Measurements from ENCODE around the gene OR7G2.
"Not testable (repeated sequence)": the region's sequence is repeated elsewhere in the genome, so short reads cannot be mapped to it uniquely, and the experiment has no call there.

OR7G2 gene

DNA sequence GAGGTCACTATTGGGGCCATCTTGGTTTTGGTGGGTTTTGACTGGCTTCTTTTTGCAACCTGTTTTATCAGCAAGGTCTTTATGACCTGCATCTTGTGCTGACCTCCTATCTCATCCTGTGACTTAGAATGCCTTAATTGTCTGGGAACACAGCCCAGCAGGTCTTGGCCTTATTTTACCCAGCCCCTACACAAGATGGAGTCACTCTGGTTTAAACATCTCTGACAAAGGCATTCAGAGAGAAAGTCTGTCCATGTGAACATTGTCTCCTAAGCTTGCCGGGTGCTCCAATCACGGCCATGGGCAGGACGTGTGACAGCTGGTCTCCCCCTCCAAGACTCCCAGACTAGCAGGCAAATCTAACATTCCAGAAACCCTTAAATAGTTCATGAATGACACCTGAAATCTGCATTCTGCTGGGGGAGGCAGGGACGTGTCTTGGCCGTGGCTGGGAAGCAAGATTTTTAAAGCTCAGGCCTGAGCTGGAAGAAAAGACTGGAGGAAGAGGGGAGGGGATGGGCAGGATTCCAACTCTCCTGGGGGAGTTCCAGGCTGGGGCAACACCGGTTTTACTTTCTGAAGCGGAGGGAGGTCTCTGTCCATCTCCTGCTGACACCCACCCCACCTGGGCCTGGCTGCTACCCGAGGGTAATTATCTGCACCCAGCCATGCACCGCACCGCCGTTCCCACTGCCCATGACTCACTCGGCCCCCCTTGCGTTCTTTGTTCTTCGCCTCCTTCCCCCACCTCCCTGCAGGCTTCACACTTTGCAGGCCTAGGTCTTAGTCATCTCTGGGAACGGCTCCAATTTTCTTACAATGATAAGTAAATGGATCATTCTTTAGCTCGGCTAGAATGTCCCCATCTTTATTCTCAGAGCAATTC, 32.0 kb downstream of the OR7G2 start:
- no peak for DNase-seq (ENCODE audit: extremely low read depth in 1 of 2, low read depth in 1 of 2)

DNA sequence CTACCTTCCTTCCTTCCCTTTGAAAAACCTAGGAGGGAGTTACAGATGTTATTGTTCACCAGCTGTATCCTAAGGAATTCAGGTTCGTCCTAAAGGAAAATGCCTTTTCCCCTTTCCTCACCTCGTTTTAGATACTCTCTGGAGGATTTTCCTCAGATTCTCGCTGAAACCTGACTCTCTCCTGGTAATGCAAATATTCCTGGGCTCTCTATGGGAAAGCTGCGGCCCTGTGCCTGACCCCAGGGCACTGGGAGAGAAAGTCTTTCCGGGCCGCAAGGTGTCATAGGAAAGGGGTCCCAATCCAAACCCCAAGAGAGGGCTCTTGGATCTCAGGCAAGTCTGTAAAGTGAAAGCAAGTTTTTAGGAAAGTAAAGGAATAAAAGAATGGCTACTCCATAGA, 33.5 kb downstream of the OR7G2 start:
- DNase-seq (ENCODE audit: extremely low read depth in 1 of 2, low read depth in 1 of 2), result no peak

DNA sequence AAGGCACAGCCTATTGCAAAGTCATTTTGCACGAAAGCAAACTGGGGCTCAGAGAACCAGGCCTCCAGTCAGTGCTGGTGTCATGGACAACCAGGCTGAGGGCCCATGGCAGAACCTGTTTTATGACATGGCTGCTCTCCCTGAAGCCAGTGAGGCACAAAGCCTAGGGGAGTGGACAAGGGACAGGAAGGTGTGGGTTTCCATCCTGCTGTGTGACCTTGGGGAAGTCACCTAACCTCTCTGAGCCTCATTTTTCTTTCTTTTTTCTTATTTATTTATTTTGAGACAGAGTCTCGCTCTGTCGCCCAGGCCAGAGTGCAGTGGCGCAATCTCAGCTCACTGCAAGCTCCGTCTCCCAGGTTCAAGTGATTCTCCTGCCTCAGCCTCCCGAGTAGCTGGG, 35.6 kb downstream of the OR7G2 start:
- not testable (repeated sequence) for DNase-seq (ENCODE audit: extremely low read depth in 1 of 2, low read depth in 1 of 2)

DNA sequence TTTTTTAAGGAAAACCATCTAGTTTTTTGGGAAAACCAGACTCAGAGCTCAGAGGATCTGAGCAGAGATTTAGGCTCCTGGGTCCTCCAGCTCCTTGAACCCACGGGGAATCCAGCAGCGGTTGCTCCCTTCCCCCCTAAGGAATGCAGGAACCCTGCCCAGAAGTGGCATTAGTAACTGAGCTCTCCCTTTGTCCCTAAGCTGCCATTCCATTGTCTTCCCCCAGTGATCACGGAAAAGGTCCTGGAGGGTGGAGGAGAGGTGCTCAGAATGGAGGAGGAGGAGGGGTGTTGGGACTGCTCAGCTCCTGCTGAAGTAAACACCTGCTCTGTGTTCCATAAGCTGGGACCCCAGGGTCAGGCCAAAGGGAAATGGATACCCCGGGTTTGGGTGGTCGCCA, 37.2 kb downstream of the OR7G2 start:
- no peak for DNase-seq (ENCODE audit: extremely low read depth in 1 of 2, low read depth in 1 of 2)

DNA sequence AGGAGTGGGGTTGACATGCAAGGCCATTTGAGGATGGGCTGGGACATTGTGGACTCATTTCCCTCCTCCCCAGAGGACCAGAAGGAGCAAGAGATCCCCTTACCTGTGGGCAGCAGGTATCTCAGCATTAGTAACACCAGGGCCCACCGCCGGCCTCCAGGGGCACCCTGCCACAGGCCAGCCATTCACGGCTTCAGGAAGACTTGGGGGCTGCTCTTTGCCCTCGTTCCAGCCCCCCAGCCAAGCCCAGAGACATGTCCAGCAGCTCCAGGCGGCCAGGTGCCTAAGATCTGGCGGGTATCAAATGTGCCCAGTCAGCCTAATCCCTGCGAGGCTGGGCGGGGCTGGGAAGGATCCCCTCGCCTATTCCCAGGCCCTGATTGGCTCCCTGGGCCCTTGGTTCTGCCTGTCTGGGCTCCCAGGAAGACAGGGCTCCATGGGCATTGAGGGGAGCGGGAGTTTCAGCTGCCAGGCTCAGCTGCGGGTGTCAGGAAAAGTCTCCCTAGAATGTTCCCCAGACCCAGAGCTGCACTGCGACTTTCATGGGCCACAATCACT, 41.7 kb downstream of the OR7G2 start:
- DNase-seq (ENCODE audit: extremely low read depth in 1 of 2, low read depth in 1 of 2), result no peak

DNA sequence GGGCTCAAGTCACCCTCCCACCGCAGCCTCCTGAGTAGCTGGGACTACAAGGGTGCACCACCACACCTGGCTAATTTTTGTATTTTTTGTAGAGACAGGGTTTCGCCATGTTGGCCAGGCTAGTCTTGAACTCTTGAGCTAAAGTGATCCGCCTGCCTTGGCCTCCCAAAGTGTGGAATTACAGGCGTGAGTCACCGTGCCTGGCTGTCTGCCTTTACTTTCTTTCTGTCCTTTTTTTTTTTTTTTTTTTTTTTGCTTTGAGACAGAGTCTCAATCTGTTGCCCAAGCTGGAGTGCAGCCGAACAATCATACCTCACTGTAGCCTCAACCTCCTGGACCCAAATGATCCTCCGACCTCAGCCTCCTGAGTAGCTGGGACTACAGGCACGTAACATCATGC, 45.4 kb downstream of the OR7G2 start:
- DNase-seq (ENCODE audit: extremely low read depth in 1 of 2, low read depth in 1 of 2), result no peak

DNA sequence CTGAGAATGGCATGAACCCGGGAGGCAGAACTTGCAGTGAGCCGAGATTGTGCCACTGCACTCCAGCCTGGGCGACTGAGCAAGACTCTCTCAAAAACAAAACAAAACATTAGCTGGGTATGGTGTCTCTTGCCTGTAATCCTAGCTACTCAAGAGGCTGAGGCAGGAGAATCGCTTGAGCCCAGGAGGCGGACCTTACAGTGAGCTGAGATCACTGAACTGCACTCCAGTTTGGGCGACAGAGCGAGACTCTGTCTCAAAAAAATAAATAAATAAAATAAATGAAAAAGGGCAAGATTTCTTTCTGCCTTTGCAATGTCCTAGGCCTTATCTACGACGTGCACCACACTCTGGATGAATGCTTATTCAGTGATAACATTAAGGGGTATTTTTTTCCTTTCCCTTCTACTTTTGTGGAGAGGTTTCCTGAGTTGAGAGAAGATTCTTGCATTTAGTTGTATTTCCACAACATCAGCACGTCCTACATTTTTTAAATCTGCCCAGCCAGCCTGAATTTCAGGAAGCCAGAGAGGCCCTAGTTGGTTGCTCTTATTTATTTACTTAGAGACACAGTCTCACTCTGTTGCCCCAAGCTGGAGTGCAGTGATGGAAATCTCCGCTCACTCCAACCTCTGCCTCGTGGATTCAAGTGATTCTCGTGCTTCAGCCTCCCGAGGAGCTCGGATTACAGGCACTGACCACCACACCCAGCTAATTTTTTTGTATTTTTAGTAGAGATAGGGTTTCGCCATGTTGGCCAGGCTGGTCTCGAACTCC, 46.5 kb downstream of the OR7G2 start:
- no peak for DNase-seq (ENCODE audit: extremely low read depth in 1 of 2, low read depth in 1 of 2)

DNA sequence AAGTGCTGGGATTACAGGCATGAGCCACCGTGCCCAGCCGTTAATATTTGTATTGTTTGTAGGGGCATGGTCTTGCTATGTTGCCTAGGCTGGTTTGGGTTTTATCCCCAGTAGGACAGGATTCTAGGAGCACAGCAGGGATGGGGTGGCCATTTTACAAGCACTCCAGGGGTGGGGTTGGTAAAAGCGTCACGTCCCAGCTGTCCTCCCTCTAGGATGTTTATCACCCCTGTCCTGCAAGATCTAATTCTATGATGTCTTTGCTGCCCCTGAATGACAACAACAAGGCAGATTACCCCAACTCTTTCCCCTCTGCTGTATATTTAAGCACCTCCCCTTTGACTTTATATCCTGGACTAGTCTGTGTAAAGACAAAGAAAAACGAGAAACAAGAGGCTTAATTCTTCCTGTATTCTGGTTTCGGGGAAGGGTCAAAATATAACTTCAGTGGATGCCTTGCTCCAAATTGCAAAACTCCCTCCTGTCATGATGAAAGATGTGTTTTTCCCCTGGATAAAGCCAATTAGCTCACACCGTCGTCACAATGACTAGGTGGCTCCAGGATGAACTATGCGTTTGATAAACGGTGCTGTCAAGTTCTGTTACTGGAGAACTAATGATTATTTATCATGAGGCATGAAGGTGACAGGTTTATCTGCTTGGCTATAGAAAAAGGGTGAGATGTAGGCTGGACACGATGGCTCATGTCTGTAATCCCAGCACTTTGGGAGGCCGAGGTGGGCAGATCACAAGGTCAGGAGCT, 48.2 kb downstream of the OR7G2 start:
- DNase-seq (ENCODE audit: extremely low read depth in 1 of 2, low read depth in 1 of 2), result no peak

DNA sequence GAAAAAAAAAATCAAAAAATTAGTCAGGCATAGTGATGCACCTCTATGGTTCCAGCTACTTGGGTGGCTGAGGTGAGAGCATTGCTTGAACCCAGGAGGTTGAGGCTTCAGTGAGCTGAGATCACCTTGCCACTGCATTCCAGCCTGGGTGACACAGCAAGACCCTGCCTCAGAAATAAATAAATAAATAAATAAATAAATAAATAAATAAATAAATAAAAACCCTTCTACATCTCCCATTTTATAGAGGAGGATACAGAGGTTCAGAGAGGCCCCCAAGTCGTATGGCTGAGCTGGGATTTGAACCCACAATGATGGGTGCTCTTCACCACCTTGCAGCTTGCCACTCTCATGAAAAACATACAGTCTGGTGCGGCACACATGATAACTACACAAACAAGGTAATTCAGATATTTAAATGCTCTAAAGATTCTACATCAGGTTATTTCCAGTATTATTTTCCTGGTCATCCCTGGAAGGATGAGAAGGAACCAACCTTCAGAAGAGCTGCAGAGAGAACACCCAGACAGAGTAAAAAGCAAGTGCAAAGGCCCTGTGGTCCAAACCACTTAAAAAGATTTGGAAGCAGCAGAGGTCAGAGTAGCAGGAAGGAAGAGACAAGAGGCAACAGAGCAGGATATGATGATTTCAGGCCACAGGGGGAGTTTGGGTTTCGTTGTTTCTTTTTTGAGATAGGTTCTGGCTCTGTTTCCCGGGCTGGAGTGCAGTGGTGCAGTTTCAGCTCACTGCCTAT, 49.6 kb downstream of the OR7G2 start:
- no peak for DNase-seq (ENCODE audit: extremely low read depth in 1 of 2, low read depth in 1 of 2)

DNA sequence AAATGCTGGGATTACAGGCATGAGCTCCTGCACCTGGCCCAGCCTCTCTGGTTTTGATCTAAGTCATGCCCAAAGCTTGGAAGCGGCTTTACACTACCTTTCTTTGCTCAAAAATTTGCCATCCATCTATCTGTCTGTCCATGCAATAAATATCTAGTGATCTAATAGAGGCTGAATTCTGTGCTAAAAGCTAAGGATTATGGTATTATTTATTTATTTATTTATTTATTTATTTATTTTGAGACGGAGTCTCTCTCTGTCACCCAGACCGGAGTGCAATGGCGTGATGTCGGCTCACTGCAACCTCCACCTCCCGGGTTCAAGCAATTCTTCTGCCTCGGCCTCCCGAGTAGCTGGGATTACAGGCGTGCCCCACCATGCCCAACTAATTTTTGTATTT, 51.1 kb downstream of the OR7G2 start:
- not testable (repeated sequence) for DNase-seq (ENCODE audit: extremely low read depth in 1 of 2, low read depth in 1 of 2)

DNA sequence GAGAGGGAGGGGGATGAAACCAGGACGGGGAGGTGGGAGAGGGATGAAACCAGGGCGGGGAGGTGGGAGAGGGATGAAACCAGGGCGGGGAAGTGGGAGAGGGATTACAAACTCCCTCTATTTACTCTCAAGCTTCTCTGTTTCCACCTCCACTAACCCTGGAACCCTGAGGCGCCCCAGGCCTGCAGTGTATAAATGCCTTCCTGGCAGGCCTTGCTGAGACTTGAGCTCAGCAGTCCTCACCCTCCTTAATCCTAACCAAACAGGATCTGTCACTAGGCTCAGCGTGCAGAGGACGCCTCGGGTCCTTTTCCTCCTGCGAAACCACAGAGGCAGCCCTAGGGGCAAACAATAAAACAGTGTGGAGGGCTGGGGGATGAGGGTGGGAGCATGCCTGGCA, 52.5 kb downstream of the OR7G2 start:
- no peak for DNase-seq (ENCODE audit: extremely low read depth in 1 of 2, low read depth in 1 of 2)

DNA sequence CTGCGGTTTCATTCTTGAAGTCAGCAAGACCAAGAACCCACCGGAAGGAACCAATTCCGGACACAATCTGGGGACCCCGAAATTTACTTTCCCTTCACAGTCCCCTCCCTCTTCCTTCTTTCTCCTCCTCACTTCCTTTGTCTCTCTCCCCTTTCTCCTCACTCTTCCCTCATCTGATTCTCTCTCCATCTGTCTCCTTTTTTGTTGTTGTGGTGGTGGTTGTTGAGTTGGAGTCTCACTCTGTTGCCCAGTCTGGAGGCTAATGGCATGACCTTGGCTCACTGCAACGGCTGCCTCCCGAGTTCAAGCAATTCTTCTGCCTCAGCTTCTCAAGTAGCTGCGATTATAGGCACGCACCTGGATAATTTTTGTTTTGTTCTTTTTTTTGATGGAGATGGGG, 53.1 kb downstream of the OR7G2 start:
- DNase-seq (ENCODE audit: extremely low read depth in 1 of 2, low read depth in 1 of 2), result no peak

DNA sequence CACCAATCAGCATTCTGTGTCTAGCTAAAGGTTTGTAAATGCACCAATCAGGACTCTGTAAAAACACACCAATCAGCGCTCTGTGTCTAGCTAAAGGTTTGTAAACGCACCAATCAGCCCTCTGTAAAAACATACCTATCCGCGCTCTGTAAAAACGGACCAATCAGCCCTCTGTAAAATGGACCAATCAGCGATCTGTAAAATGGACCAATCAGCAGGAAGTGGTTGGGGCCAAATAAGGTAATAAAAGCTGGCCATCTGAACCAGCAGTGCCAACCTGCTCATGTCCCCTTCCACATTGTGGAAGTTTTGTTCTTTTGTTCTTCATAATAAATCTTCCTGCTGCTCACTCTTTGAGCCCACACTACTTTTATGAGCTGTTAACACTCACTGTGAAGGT, 53.6 kb downstream of the OR7G2 start:
- DNase-seq (ENCODE audit: extremely low read depth in 1 of 2, low read depth in 1 of 2), result not testable (repeated sequence)

DNA sequence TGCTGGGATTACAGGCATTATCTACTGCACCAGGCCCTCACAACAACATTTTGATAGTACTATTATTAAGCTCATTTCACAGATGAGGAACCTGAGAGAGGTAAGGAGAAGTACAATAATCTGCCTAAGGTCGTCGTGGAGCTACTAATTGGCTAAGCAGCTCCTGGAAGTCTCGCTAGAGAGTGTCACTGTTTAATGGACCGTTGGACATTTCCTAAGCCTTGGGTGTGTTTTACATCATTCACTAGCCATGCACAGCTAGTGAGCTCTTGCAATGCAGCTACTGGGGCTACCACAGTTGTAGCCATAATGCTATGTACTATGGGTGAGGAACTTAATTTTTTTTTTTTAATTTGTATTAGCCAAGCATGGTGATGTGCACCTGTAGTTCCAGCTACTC, 54.4 kb downstream of the OR7G2 start:
- no peak for DNase-seq (ENCODE audit: extremely low read depth in 1 of 2, low read depth in 1 of 2)
